CD4-positive, alpha-beta T cell treated with Interleukin-1 beta for 1 hour (primary cell): ENCODE results near the gene IARS1.

ENCODE experiments used
- DNase-seq, 2 donors: peaks; one replicate each; pipeline ENCODE4 v3.0.0-alpha.2; 2020 to 2022

The IARS1 gene

DNA sequence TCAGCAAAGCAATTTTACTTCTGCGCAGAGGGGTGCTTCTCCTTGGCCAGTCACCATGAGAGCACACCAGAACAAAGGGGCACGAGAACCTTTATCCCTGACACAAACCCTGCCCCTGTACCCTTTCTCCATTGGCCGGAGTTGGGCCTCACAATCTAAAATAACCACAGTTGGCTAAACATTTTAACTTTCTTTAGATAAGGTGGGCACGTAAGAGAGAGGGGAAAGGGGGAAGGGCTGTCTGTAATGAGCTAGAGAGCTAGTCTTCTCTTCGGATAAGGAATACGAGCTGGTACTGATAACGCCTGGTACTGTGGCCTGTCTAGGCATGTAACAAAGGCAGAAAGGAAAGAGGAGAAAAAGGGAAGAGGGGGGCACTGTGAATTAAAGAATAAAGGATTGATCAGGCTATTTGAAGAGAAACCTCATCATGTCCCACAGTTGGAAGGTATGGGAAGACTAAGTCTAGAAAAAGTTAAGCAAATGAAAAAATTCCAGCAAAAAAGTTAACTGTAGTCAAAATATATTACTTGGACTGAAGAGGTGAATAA is 1.8 kb upstream of the IARS1 start:
- DNase-seq: no peak

DNA sequence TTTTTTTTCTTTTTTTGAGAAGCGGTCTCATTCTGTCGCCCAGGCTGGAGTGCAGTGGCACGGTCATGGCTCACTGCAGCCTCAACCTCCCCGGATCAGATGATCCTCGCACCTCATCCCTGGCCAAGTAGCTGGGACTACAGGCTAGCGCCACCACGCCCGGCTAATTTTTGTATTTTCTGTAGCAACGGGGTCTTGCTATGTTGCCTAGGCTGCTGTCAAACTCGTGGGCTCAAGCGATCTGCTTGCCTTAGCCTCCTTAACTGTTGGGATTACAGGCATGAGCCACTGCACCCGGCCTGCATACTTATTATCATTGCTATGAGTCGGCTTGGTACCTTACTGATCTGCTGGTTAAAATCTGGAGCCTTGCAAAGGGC is 790 bp upstream of the IARS1 start:
- no peak for DNase-seq

DNA sequence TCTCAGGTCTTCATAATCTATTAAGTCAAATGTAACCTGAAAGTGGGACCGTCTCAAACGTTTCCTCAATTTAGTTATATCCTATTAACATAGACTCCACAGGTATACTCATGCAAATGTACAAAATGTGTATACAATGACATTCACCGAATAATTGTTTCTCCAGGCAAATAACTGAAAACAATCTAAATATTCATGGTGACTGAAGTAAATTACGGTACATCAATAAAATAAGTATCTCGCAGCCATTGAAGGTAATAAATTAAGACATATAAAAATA is 482 bp downstream of the IARS1 start:
- DNase-seq: no peak

DNA sequence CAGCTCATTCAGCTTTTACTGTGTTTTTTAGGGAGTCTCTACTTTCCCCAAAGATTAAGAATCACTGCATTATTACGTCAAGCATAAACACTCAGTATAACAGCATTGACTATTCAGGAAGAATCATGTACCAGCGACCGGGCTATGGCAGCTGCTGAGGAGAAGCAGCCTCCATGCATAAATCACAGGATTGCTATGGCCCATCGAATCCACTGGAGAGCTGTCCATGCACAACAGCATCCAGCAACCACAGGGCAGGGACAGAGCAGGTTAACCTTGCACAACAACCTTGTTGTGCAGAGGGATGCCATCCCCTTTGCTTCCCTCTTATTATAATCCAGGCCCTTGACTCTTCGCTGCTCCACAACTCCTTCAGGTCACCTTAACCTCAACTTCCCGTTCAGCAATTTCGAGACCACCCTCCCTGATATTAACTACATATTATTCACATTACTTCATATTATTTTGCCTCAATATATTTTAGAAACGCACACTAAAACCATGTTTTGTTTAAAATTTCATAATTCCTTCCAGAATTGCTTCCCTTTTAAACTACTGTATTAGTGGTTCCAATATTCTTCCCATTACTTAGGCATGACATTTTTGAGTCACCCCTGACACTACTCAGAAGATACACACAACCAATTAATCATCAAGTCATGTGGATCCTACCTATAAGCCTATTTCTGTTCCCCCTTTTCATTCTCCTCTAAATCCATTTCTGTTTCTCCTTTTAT is 991 bp downstream of the IARS1 start:
- DNase-seq: no peak

DNA sequence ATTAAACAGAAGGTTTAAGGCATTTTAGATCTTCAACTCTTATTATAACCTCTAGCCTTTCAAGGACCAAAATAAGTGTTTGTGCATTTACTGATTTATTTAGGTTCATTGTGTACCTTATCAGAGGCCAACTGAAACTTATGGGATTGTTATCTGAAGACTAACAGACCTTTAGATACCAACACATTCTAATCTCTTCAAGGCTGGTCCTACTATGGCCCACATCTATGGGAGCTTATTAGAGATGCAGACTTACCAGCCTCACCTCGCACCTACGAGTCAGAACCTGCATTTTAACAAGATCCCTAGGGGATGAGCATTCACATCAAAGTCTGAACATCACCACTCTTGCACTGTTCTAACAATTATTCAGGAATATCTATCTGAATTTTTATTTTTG is 1.9 kb downstream of the IARS1 start:
- no peak for DNase-seq

DNA sequence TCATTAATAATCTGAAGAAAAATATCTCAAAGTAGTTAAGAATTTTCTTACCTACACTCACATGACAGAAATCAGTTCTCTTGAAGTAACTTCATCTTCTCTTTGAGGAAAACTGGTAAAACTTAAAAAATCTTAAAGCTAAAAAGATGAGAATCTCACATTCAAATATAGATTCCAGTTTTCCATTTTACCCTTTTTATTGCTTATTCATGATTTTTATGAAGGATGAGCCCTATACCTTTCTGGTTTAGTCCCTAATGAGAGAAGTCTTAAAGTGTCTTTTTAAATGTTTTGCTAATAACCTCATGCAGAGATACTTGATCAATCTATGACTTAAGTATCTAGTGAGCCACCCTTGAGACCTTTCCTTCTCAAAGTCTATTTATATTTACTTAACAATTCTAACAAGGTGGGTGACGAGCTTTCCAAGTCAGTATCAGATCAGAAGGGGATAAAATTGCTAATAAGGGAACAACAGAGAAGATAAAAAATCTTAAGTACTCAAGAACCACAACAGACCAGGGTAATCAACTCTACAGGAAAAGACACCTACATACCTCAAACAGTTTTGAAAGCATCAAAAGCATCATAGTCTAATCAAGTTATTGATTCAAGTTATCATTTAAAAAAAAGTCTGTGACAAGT is 2.6 kb downstream of the IARS1 start:
- no peak for DNase-seq

DNA sequence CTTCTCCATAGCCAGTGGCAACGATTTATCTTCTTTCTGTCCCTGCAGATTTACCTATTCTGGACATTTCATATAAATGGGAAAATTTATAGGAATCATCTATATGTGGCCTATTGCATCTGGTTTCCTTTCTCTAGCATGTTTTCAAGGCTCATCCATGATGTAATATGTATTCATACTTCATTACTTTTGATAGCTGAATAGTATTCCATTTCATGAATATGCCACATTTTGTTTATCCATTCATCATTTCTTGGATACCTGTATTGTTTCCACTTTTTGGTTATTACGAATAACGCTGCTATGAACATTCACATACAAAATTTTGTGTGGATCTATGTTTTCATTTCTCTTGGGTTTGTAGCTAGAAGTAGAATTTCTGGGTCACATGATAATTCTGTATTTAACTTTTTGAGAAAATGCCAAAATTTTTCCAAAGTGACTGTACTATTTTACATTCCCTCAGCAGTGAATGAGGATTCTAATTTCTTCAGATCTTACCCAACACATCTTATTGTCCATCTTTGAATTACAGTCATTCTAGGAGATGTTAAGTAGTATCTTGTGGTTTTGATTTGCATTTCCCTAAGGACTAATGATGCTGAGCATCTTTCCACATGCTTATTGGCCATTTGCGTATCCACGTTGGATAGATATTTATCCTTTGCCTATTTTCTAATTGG is 3.6 kb downstream of the IARS1 start:
- DNase-seq: no peak

DNA sequence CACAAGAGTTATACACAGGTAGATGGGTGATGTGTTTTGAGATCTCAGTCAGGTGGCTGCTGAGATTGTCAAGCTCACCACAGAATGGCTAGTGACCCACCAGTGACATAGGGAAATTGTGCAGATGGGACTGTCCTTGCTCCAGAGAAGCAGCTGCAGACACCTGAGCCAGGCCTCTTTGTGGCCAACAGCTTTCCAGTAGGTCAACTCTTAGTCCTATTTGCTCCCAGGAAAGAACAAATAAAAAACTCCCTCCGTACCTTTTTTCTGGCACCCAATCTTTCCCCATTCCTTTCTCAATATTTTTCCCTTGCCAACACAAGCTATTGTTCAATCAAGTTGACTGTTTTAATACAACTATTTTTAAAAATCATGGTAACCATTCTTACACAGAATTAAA is 14.2 kb downstream of the IARS1 start:
- DNase-seq: no peak

DNA sequence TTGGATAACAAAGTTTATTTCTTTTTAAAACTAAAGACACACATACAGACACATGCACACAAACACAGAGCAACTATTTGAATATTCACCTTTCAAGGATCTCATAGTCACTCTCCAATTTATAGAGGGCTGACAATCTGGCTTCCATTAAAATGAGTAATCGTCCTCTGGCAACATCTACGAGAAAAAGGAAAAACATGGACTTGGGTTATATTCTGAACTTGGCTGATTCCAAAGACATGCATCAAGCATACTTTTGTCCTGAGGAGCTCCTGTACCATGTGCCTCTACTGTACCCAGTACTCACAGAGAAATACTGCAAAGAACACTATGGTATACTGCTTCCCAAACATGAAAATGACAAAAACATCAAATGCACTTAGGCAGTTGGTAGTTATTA is 15.4 kb downstream of the IARS1 start:
- no peak for DNase-seq

DNA sequence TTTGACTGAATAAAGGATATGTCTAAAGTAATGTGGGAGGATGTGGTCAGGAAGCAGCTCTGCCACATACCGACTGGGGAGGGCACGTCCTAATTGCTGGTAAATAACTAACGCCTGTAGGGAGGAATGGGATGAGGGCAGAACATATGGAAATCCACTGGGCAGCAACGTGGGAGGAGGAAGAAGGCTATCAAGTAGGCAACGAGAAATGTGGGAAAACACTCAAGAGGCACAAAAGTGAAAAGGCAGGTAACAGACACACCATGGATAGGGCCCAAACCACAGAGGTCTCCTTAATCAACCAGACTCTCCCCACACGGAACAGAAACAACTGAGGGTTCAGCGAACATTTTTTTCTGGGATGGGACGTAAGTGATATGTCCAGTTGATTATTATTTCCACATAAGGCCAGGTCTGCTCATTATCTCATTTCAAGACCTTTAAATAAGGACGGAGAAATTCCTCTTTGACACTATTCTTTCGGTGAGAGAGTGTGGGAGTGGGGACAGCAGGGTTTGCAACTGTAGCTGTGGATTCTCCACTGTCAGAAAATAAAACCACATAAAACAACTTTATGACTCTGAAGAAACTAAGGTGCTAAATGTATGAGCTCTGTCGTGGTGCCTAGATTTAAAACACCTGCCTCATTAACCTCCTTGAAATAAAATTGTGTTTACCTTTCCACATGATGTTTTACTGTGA is 17.0 kb downstream of the IARS1 start:
- DNase-seq: no peak

DNA sequence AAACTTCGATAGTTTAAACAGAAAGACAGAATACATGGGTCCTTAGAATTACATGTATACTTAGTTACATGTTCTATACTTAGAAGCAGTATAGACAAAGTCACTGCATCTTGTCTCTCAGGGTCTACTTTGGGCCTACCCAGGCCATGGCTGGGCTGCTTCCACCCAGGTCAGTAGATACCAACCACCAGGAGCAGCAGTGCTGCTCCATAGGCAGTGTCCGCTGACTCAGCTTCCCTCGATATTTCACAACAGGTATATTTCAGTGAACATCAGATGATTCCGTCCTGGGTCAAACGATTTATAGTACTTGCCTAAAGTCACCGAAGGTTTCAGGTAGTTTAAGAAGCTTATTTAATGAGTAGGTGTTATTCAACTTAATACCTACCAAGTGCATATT is 18.0 kb downstream of the IARS1 start:
- DNase-seq: no peak

DNA sequence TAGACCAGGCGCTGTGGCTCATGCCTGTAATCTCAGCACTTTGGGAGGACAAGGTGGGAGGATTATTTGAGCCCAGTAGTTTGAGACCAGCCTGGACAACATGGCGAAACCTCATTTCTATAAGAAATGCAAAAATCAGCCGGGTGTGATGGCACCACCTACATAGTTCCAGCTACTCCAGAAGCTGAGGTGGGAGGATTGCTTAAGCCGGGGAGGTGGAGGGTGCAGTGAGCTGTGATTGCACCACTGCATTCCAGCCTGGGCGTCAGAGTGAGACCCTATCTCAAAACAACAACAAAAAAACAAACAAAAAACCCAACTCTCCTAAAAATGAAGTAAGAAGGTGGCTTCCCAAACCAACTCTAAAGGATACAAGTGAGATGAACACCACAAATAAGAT is 23.0 kb downstream of the IARS1 start:
- DNase-seq: no peak

DNA sequence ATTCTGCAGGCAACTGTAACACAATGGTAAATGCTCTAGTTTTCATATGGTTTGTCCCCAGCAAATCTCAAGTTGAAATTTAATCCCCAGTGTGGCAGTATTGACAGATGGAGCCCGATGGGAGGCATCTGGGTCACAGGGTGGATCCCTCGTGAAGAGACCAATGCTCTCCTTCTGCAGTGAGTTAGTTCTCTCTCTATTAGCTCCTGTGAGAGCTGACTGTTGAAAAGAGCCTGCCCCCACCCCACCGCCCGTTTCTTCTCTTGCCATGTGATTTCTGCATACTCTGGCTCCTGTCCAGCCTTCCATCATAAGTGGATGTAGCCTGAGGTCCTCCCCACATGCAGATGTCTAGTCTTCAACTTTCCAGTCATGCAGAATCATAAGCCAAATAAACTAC is 27.0 kb downstream of the IARS1 start:
- DNase-seq: no peak

DNA sequence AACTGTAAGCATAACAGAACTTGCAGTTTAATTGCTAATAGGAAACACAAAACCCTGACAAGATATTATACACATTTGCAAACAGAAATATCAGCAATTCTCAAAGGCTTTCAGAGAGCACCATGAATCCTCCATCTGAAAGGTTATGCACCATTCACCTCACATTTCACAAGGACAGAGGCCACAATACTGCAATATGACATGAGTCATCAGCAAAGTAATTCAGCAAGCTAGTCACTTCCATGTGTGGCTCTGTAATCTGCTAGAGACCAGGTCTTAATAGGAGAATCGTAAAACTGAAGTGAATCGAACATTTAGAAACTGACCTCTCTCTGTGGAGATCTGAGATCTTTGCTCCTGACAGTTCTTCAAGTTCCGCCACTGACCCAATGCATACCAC is 28.3 kb downstream of the IARS1 start:
- no peak for DNase-seq

DNA sequence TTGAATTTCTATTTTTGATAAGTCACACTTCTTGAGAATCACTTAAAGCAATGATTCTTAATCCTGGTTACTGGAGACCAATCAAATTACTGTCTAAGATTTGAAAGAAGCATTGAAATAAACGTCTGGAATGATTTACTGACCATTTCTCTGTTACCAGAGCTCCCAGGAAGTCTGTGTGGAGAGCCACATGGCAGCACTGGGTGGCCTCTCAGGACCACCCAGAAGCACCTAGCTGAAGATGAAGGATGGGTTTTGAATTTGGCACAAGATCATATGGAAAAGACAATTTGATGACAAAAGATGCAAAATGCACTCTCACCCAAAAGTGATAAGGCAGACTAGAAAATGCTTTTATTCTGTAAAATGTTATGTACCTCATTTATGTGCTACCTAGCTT is 30.4 kb downstream of the IARS1 start:
- DNase-seq: no peak

DNA sequence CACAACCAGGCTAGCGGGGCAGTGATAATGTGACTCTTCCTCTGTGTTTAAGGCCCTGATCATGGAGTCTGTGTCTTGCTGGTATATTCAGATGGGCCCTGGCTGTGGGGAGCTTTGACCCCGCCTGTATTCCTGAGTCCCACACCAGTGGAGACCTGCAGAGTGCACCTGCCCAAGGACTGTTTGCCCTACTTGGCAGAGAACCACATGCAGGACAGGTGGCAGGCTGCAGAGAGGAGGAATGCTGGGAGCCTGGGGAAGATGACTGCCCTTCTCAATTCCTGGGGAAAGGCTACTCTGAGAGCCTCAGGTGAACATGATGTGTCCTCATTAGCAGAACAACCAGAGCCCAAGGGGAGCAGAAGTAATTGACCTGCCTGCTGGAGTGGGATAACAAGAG is 36.2 kb downstream of the IARS1 start:
- DNase-seq: no peak

DNA sequence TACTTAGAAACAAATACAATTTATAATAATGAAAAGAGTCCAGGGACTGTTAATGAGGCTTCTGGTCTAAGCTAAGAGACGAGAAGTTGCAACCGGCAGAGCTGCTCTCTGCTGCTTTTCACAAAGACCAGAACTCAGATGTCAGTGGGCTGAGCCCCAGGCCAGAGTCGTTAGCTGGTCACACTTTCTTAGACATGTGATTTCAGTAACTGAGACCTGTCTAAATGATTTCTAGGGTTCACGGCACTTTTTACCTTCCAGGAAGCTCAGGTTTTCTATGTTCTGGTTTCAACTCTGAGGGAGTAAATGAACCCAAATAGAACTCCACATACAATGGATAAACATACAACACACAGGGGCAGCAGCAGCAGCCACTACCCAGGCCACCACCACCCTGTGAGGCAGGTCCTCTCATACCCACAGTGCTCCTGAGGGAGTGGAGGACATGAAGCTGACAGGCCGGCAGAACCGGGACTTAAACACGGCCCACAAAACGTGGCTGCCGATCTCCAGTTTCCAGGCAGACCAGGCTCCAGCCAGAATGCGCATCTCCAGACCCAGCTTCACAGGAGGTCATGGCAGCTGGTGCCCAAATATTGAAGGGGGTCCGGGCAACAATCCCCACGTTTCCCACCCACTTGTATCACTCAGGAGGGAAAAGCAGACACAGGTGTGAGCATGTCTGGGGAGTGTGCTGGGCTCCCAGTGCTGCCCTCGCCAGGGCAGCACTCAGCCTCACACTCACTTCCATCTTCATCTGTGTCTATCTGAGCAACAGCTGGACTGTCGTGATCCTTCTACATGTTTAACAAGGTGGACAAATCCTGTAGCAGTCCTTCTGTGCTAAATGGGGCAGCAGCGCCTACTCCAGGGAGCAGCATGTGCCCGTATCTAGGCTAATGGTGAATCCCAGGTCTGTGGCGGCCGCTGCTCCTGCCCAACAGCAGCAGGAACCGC is 38.8 kb downstream of the IARS1 start:
- no peak for DNase-seq

DNA sequence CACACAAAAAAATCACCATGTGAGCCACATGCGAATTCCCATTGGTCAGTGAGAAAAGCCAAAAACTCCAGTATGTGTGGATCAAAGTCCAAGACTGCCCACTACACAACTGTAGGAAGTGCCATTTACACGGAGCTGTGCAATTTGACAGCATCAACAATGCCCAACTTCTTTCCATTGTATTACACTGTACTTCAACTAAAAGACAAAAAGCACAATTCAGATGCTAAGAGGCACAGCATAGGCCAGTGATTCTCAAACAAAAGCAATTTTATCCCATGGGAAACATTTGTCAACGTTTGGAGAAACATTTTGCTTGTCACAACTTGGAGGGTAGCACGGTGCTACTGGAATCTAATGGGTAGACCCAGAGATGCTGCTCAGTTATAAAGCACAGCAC is 39.8 kb downstream of the IARS1 start:
- no peak for DNase-seq

DNA sequence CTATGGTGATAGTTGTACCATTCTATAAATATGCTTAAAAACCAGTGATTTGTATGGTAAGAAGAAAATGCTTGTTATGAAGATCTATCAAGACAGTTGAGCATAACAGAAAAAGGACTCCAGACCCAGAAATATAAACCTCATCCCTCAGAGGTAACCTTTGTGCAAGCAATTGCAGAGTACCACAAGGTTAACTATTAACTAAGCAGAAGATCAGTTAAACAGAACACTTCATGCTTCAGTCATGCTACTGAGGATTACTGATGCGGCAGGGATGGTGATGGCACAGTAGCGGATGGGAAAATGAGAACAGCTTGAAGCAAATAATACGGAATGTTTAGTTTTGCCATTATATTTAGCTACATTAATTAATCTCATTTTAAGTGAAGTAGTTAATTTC is 45.5 kb downstream of the IARS1 start:
- no peak for DNase-seq

DNA sequence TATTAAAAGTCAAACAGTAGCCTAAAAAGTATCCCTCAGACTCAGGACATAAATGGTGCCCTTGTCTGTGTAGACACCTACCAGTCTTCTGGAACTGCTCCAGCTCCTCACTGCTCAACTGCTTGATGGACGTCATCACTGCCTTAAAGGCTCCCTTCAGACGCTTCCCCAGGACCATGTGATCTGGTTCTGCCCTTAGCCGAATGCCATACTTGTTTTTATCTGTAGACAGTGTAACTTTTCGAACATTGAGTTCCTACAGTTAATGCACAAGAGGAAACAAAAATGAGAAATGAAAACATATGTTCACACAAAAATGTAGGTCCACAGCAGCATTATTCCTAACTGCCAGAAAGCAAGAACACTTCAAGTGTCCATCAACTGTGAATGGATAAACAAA is 46.2 kb downstream of the IARS1 start:
- no peak for DNase-seq

DNA sequence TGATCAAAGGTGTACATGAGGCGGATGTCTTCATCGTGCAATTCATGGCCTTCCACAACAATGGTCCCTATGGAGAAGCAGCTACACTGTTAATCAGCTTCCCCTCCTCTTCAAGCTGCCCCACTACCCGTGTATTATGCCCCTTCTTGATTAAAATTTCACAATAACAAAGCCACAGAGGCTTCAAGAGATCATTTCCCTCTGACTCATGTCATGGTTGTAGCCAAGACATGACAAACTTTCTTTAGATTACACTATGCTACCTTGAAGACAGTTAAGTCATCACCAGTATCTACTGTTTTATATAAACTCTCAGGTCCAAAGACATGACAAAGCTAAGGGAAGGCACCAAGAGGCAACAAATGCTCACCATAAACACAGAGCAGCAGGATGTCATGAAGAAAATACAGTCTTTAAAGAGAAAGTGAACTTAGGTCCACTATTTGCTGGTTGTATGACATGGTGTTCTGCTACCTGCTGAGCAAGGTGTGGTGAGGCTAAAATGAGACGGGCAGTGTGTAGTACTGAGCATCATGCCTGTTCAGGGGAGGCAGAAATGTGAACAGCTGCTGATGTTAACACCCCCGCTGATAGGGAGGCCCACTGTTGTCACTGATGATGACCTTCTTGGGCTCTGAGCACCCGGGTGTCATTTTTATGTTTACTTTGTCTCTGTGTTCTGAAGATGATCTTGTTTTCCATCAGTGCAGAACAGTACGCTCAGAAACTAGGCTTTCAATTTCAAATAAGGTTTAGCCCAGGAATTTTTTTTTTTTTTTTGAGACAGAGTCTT is 48.3 kb downstream of the IARS1 start:
- no peak for DNase-seq
